NCI-H1694 (cell line): ENCODE results near the gene LRRC7.

Source experiments
- DNase-seq: peaks from one replicate; lab custom pipeline; 2025; lab: John Stamatoyannopoulos, UW

Gene LRRC7

DNA sequence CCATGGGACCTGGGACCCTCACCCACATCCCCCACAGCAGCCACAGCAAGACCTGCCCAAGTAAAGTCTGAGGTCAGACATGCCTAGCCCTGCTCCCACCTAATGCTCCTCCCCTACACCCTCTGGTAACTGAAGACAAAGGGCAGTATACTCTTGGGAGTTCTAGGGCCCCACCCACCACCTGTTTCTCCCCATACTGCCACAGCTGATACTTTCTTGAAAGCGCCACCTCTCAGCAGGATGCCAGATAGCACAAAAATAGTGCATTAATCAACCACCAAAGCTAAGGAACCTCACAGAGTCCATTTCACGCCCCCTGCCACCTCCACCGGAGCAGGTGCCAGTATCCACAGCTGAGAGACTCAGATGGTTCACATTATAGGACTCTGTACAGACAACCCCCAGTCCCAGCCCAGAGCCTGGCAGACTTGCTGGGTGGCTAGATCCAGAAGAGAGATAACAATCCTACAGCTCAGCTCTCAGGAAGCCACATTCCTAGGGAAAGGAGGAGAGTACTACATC is 399.6 kb downstream of the LRRC7 start:
- no peak for DNase-seq

DNA sequence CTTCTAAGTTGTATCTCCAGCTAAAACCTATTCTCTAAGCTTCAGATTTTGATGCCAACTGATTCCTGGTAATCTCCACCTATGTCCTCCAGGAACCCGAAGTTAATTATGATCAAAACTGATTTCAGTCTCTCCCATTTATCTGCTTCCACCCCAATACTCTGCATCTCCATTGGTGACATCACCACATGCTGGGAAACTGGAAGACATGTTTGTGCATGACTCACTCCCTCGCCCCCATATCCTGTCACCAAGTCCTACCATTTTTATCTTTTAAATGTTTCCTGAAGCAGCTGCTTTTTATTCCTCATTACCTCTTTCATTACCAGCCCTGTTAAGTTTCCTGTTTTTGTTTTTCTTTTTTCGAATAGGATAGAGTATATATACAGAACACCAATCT is 409.2 kb downstream of the LRRC7 start:
- no peak for DNase-seq

DNA sequence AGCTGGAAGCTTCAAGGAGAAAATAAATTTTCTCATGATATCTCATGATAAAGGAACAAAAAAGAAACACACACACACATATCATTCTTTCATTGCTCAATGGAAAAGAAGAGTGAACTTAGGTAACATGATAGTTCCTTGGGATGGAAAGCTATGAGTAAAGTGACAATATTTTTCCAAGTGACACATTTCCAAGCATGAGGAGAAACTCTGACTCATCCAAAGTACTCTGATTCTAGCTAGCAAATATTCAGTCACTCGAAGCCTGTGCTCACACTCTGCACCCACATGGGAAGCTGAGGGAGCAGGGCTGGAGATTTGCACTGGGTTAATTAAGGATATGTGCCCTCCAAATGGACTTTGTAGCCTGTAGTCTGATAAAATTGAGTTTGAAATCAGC is 415.3 kb downstream of the LRRC7 start:
- DNase-seq: no peak

DNA sequence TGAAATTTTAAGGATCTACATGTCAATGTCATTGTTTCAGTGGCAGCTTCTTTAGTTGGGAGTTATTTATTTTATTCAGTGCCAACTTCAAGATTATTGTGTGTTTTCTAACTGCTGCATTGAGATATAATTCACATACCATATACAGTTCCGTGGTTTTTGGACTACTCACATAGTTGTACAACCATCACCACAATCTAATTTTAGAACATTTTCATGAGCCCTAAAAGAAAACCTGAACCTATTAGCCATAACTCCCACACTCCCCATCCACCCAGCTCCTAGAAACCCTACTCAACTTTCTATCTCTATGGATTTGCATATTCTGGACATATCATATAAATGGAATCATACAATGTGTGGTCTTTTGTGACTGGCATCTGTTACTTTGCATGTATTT is 417.7 kb downstream of the LRRC7 start:
- no peak for DNase-seq

DNA sequence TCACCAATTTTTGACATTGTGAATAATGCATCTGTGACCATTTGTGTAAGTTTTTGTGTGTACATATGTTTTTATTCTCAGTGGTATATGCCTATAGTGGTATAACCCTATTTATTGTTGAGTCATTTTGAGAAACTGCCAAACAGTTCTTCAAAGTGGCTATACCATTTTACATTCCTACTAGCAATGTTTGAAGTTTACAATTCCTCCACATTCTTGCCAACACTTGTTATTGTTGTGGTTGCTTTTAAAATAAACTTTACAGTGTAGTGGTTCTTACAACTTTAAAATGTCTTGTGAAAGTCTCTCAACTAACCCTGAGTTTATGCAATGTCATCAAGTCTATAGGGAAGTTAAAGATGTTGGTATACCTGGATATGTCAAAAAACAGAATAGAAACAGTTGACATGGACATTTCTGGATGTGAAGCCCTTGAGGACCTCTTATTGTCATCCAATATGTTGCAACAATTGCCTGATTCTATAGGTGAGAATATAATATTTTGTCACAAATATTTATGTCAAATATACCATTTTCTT is 418.2 kb downstream of the LRRC7 start:
- DNase-seq: no peak

DNA sequence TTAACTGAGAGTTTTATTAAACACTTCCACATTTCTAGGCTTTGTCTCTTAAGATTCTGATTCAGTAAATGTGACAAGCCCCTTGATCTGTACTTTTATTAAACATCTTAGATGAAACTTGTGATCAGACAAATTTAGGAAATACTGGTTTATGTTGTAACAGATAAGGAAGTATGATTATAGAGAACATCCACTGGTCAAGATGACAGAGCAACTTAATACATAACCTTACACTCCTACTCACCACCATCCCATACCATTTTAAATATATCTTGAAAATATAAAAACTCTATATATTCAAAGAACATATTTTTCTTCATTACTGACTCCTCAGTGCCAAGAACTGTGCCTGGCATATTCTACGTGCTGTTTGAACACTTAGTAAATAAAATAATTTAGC is 420.2 kb downstream of the LRRC7 start:
- DNase-seq: no peak

DNA sequence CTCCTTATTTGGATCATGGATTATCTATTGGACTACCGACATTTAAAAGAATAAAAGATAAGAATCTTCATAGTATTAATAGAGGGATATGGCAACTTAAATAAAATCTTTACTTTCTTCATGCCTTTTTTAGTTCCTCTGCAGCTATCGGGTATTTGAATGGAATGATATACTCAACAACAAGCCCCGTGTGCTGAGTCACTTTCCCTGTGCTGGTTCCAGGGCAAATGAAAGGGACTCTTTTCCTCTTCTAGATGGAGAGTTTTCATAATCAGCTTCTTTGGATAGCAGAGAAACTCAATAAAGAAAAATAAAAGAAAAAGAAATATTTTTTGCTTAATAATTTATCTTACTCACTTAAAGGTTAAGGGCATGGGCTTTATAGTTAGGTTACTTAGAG is 423.9 kb downstream of the LRRC7 start:
- DNase-seq: no peak

DNA sequence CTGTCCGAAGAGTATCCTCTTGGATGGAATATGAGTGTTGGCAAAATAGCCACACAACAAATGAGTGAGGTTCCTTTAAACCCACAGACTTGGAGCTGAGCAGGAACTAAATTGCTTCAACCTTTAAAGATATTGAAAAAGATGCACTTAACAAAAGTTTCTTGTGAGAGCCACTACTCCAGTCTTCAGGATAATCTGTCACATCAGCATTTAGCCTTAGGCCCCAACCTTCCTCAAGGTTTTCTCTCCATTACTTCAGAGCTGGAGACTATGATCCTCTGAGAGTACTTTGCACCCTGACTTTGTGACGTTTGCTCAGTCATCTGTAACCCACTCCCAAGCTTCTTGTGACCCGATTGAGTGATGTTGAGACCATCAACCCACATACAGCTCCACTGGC is 424.9 kb downstream of the LRRC7 start:
- no peak for DNase-seq

DNA sequence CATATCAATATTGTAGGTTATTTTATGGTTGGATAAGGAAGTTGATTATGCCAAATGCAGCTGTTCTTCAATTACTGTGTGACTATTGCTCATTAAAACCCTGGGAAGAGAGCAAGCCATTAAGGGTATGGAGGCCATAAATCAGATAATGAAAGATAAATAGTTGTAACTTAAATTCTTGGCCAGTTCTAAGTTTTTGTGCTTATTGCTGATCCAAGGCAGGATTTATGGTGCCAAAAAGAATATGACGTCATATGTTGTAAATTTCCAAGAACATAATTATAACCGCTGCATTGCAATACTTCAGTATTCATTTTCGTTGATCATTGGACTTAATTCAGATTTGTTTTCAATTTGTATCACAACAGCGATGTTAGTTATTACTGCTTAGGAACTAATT is 426.1 kb downstream of the LRRC7 start:
- DNase-seq: no peak

DNA sequence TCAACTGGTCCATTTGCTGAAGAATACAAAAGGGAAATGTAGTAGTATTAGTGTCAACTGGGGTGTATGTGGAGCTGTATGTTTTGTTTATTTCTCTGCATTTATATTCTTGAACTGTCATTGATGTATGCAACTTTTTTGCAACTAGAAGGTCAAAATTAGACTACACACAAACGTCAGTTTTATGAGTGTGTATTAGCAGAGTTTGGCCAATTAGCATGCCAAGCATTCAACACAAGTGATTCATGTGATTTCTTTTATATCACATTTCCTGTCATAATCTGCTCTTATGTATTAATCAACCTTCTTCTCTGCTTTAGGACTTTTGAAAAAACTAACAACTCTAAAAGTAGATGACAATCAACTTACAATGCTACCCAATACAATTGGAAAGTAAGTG is 426.5 kb downstream of the LRRC7 start:
- DNase-seq: no peak

DNA sequence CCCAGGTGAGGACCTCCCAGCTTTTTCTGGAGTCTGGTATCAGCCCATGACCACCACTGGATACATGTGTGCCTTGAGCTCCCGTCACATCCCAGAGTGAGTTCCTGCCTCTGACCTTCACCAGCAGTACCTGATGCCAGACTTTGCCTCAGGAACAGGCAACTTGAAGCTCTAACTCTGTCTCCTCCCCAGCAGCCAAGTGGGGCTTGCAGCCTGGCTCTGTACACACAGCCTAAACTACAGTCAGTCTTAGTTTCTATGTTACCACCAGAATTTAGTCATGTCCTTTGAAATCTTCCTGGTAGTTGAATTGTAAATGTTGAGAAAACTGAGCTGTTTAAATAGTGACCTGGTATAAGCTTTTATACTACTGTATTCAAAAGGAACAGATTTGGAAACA is 431.1 kb downstream of the LRRC7 start:
- DNase-seq: no peak

DNA sequence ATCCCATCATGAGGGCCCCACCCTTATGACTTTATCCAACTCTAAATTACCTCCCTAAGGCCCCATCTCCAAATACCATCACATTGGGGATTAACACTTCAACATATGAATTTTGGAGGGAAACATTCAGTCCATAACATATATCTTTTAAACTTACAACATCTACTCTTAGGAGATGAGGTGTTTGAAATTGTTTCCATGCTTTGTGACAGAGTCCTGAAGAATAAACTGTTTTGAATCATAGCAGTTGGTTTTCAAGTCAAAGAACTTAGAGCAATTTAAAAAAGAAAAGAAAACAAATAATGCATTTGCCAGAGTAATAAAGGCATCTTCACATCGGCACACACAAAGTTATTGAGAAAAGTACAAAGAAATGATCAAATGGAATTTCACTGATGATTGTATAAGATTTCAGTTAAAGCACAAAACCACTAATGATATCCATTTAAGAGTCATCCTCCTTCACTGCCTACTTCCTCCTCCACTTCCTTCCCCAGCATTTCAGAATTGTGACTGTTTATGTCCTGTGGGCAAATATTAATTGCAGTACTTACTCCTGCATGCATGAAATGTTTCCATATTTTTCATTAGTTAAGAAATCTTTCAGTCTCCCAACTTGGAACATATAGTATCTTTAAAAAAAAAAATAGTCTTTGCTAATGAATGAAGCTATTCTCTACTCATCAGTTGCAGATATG is 435.6 kb downstream of the LRRC7 start:
- DNase-seq: no peak

DNA sequence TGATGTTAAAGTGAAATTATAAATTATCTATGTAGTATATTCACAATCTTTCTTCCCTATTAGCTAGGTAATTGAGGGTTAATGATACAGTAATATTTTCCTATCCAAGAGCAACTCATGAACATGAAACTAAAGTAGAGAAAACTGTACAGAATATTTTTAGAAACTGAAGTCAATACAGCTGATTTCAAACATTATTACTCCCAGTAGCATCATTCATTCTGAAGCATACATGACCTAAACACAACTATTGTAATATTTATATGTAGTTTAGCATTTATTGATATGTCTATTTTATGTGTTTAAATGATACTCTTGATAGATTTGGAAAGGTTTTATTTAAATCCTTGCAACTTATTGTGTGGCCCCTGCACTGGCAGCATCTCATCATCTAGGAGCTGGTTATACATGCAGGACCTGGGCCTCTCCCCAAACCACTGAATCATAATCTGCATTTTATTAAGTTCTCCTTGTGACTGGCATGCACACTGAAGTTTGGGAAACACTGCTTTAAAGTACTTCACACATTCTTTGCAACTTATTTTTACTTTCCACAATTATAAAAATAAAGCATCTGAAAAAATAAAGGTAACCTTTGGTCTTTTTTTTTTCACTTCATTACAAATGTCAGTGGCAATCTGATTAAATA is 437.8 kb downstream of the LRRC7 start:
- DNase-seq: no peak

DNA sequence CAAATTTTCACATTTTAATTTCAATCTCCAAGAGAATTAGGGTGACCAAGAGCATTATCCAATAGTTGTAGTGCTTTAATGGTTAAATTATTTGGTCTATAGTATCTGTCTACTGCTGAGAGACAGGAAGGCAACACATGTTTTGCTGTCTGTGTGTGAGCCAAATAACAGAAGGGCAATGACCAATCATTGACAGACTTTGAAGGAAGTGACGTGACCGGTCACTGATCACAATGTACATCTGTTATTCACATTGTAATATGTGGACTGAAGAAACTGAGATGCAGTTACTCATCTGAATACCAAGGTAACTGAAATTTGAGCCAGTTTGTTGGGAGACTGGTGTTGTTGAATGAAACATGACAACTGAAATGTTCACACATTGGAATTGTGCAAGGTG is 440.9 kb downstream of the LRRC7 start:
- DNase-seq: no peak

DNA sequence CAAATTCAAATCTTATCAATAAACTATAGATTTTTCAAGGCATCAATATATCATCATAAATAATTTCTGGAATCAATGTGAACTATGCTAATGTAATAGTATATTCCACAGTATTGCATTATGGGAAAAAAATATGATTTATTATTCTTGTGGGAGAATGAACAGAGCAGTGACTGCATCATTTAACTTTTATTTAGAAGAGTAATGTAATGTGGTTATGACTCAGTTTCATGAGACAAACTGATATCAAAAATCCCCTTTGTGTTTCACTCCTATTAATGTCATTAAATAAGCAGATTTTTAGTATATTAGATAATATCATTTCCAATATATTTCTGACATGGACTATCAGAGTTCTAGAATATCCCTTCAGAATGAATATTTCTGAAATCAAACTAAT is 450.0 kb downstream of the LRRC7 start:
- DNase-seq: no peak

DNA sequence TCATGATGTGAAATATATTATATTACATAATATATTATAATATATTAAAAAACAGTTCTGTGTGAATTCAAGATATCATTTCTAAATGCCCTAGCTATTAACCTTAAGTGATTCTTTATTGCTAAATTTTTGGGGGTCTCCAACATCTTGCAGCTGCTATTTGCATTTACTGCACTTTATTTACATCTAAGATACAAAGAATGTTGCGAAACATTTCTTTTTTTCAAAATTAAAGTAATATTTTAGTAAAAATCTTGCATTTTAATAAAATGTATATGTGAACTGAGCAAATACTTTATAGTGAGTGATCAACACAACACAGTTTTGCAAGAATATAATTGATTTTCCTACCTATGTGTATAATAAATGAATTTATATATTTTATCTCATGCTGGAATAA is 456.6 kb downstream of the LRRC7 start:
- no peak for DNase-seq

DNA sequence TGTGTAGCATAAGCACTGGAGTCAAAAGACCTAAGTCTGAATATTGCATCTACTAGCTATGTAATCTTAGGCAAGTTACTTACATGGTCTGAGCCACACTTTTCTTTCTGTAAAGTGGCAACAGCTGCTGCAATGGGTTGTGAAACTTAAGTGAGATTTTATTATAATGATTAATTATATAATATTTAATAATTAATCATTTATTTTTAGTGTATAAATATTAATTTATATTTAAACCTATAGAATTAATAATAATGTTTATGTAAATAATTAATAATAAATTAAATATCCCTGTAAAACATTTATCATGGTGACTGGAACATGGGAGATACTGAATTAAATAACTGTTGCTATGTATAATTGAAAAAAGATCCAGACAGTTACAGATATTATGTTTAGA is 457.3 kb downstream of the LRRC7 start:
- DNase-seq: no peak

DNA sequence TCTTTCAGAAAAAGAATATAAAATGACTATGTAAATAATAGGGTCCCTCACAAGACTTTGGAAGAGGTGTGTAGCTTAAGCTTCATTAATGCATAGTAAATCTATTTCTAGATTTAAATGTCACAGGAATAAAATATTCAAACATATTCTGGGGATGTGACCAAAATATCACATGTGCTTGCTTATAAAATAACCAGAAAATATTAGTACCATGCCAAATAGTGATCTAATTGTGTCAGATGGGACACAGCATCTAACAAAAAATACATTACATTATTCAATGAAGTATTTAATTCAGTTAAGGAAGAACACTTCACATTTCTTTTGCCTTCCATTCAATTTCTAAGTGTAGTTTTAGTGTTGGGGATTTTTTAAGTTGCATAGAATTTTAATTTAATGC is 458.1 kb downstream of the LRRC7 start:
- DNase-seq: no peak

DNA sequence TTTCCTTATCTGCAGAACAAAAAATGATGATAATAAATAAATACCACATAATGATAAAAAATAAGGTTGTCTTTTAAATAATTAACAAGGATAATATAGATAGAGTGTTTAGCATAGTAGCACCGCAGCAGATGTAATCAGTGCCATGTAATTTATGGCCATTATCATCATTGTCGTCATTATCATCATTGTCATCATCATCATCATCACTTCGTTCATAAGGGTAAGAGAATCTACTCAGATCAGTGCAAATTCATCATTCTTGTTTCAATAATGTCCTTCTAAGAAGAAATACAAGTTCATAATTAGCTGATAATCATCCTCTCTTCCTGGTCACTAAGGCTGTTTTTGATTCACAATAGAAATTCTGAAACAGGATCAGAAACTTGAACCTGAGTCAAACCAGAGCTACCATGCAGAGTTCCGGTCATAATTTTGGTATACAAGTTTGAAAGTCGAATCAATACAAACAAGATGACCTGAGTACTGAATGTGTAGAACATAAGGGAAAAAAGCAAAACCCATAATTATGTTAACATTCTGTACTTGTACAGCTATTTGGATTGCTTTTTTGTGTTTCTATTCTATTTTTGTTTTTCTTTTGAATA is 465.6 kb downstream of the LRRC7 start:
- no peak for DNase-seq

DNA sequence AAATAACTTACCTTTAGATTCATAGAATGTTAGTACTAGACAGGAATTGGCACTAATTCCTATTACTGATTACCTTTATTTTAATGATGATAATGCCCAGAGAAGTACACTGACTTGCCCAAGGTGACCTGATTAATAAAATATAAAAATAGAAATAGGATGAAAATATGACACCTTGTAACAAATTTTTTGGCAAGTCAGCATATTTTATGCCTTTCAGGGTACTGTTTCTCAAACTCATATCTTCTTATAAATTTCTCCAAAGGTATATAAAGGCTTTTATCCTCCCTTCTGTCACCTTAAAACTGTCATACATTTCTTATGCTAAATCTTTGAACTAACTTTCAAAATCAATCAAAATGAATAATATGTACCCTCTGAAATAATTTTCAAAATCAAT is 466.2 kb downstream of the LRRC7 start:
- DNase-seq: no peak

DNA sequence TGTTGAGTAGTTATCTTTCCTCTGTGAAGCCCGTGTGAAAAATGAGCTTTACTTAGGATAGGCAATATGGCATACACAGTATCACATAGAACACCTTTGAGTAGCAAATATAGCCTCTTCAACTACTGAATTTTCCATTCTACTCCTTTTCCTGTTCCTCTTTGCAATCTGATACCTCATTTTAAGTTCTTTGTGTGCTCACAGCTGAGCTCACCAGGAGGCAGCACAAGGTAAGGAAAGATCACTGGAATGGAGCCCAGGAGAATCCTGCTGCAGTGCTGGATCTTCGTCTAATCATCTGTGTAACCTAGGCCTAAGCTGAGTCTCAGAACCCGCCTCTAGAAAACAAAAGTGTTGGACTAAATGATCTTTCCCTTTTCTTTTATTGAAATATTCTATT is 466.7 kb downstream of the LRRC7 start:
- DNase-seq: no peak

DNA sequence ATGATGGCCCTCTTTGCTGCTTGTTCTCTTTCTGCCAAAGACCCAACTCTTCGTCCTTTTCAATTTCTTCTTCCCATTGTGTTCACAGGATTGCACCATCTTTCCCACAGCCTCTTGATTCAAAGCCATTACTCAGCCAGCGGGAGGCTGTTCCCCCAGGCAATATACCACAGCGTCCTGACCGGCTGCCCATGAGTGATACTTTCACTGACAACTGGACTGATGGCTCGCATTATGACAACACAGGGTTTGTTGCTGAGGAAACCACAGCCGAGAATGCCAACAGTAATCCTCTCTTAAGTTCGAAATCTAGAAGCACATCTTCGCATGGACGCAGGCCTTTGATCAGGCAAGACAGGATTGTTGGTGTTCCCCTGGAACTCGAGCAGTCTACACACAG is 470.3 kb downstream of the LRRC7 start:
- DNase-seq: no peak

DNA sequence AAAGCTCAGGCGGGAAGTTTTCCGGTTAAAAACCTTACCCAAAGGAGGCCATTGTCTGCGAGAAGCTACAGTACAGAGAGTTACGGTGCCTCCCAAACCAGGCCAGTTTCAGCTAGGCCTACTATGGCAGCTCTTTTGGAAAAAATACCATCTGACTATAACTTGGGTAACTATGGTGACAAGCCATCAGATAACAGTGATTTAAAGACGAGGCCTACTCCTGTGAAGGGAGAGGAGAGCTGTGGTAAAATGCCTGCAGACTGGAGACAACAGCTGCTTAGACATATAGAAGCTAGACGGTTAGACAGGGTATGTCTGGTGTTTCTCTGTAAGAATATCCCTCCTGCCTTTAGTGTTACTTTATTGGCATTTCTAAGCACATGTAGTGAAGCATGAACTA is 471.8 kb downstream of the LRRC7 start:
- no peak for DNase-seq
